ENCODE data around the gene RAB34. TPM values are rescaled to one million over a fixed set of nuclear protein-coding genes. Genes with fewer than 3 reads are reported as not detected.

The RAB34 gene
- total and polyA plus RNA-seq, 11 donors = 11.5 to 31.7 (median 17.7) TPM

- H3K9me3 ChIP-seq = no peaks in the 10 kb centered on the region
- WGBS, 4 donors = 85 to 89% (median 87%) methylated on average over 6 to 10 of the region's 10 CpGs
- intact Hi-C loops (cut with DNase I) = no loop called here
- no peak overlapping the region for H3K4me3 ChIP-seq
- no peaks in the 10 kb centered on the region for H3K36me3 ChIP-seq
- peaks cover 0 to 38% (median 21%) of the 10 kb centered on the region in 12 donors for H3K4me1 ChIP-seq
- ATAC-seq = no peak
- peak in 1 of 5 donors; percentile 19 for DNase-seq
- TF ChIP-seq CTCF (IDR thresholded peaks at IDR 0.05) (no peak), POLR2A (IDR thresholded peaks at IDR 0.05) (no peak)
- no peaks in the 10 kb centered on the region for H3K27me3 ChIP-seq
- no peak overlapping the region for H3K27ac ChIP-seq
These were observed 23.0 kb upstream of the RAB34 start for GRCh38 chr17:28740406-28741357.

- H3K27ac ChIP-seq = no peak overlapping the region
- ATAC-seq (no peak), DNase-seq (peak in 1 of 5 donors; percentile 7)
- H3K9me3 ChIP-seq = no peaks in the 10 kb centered on the region
- no peaks in the 10 kb centered on the region for H3K27me3 ChIP-seq
- intact Hi-C loops (cut with DNase I) = no loop called here
- TF ChIP-seq CTCF (IDR thresholded peaks at IDR 0.05) (no peak), POLR2A (IDR thresholded peaks at IDR 0.05) (no peak)
- H3K4me1 ChIP-seq = peaks cover 0 to 21% (median 7%) of the 10 kb centered on the region in 12 donors
- H3K36me3 ChIP-seq = no peaks in the 10 kb centered on the region
- WGBS, 4 donors = 88 to 92% (median 90%) methylated on average over 9 to 10 of the region's 10 CpGs
- H3K4me3 ChIP-seq = no peak overlapping the region
These were observed 21.2 kb upstream of the RAB34 start for GRCh38 chr17:28738680-28739384.

- DNase-seq (peak in 1 of 5 donors; percentile 23), ATAC-seq (no peak)
- no peak overlapping the region for H3K27ac ChIP-seq
- TF ChIP-seq POLR2A (IDR thresholded peaks at IDR 0.05) (no peak), CTCF (IDR thresholded peaks at IDR 0.05) (no peak)
- H3K9me3 ChIP-seq = no peaks in the 10 kb centered on the region
- peaks cover 0 to 15% (median 2%) of the 10 kb centered on the region in 12 donors for H3K4me1 ChIP-seq
- no peaks in the 10 kb centered on the region for H3K36me3 ChIP-seq
- 87 to 89% (median 88%) methylated on average over 14 to 22 of the region's 22 CpGs for WGBS, 4 donors
- intact Hi-C loops (cut with DNase I) = no loop called here
- no peak overlapping the region for H3K4me3 ChIP-seq
- no peaks in the 10 kb centered on the region for H3K27me3 ChIP-seq
These were observed 20.4 kb upstream of the RAB34 start for GRCh38 chr17:28737770-28738679.

Data from heart left ventricle (tissue), 16 donors.